ENCODE measurements around the gene INO80B.

Gene INO80B

GRCh38 chr2:74423231-74424095 is 31.4 kb upstream of the INO80B start:
- TF ChIP-seq, protein P1, sequence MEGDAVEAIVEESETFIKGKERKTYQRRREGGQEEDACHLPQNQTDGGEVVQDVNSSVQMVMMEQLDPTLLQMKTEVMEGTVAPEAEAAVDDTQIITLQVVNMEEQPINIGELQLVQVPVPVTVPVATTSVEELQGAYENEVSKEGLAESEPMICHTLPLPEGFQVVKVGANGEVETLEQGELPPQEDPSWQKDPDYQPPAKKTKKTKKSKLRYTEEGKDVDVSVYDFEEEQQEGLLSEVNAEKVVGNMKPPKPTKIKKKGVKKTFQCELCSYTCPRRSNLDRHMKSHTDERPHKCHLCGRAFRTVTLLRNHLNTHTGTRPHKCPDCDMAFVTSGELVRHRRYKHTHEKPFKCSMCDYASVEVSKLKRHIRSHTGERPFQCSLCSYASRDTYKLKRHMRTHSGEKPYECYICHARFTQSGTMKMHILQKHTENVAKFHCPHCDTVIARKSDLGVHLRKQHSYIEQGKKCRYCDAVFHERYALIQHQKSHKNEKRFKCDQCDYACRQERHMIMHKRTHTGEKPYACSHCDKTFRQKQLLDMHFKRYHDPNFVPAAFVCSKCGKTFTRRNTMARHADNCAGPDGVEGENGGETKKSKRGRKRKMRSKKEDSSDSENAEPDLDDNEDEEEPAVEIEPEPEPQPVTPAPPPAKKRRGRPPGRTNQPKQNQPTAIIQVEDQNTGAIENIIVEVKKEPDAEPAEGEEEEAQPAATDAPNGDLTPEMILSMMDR (IDR thresholded peaks at IDR 0.05), result no peak
- H3K27ac ChIP-seq, result no peak overlapping the region
- peaks cover 44% of the 10 kb centered on the region for H3K27me3 ChIP-seq
- H3K36me3 ChIP-seq, result no peaks in the 10 kb centered on the region
- no peaks in the 10 kb centered on the region for H3K9me3 ChIP-seq
- no peak overlapping the region for H3K4me3 ChIP-seq (ENCODE audit: low read depth in 1 of 2, low read length in 1 of 2)
- peaks cover 14 to 15% of the 10 kb centered on the region in 2 experiments for H3K4me1 ChIP-seq (ENCODE audit: control insufficient read depth in 1 of 2, insufficient read depth in 1 of 2, low read depth in 1 of 2, low read length in 1 of 2)

GRCh38 chr2:74424139-74424992 is 30.5 kb upstream of the INO80B start:
- H3K4me1 ChIP-seq (ENCODE audit: control insufficient read depth in 1 of 2, insufficient read depth in 1 of 2, low read depth in 1 of 2, low read length in 1 of 2), result peaks cover 14 to 15% of the 10 kb centered on the region in 2 experiments
- TF ChIP-seq, protein P1 (IDR thresholded peaks at IDR 0.05), result no peak
- H3K27me3 ChIP-seq, result peaks cover 42% of the 10 kb centered on the region
- H3K4me3 ChIP-seq (ENCODE audit: low read depth in 1 of 2, low read length in 1 of 2), result no peak overlapping the region
- no peaks in the 10 kb centered on the region for H3K9me3 ChIP-seq
- no peak overlapping the region for H3K27ac ChIP-seq
- H3K36me3 ChIP-seq, result no peaks in the 10 kb centered on the region

- H3K27ac ChIP-seq, result no peak overlapping the region
- H3K4me1 ChIP-seq (ENCODE audit: control insufficient read depth in 1 of 2, insufficient read depth in 1 of 2, low read depth in 1 of 2, low read length in 1 of 2), result peaks cover 14 to 15% of the 10 kb centered on the region in 2 experiments
Measured at GRCh38 chr2:74424995-74425406, 29.9 kb upstream of the INO80B start.

DNA sequence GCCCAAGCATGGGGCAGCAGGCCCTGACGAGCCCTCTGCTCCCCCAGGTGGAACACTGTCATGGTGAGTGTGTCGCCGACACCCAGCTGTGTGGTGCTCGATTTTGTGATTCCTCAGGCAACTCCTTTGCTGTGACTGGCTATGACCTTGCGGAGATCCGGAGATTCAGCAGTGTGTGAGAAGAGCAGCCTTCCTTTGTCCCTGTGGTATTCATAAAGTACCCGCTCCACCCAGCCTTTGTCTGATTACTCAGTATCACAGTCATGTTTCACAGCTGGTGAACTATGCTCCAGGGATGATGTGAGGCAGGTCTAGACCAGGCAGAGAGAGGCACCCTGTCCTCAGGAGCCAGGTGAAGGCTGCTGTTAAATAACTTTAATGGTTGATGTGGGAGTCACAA is 29.4 kb upstream of the INO80B start:
- Histone ChIP-seq H3K36me3 (no peaks in the 10 kb centered on the region), H3K27me3 (peaks cover 30% of the 10 kb centered on the region), H3K4me3 (ENCODE audit: low read depth in 1 of 2, low read length in 1 of 2) (no peak overlapping the region), H3K27ac (no peak overlapping the region), H3K9me3 (no peaks in the 10 kb centered on the region), H3K4me1 (ENCODE audit: control insufficient read depth in 1 of 2, insufficient read depth in 1 of 2, low read depth in 1 of 2, low read length in 1 of 2) (peaks cover 12 to 15% of the 10 kb centered on the region in 2 experiments)
- TF ChIP-seq, protein P1 (IDR thresholded peaks at IDR 0.05), result no peak

More at GRCh38 chr2:74424995-74425406, 29.9 kb upstream of the INO80B start:
- H3K4me3 ChIP-seq (ENCODE audit: low read depth in 1 of 2, low read length in 1 of 2), result no peak overlapping the region
- TF ChIP-seq, protein P1 (IDR thresholded peaks at IDR 0.05), result no peak
- H3K36me3 ChIP-seq, result no peaks in the 10 kb centered on the region
- peaks cover 35% of the 10 kb centered on the region for H3K27me3 ChIP-seq
- H3K9me3 ChIP-seq, result no peaks in the 10 kb centered on the region

GRCh38 chr2:74426181-74426758 is 28.6 kb upstream of the INO80B start:
- Histone ChIP-seq H3K27ac (no peak overlapping the region), H3K4me1 (ENCODE audit: control insufficient read depth in 1 of 2, insufficient read depth in 1 of 2, low read depth in 1 of 2, low read length in 1 of 2) (peaks cover 8 to 9% of the 10 kb centered on the region in 2 experiments), H3K27me3 (peaks cover 23% of the 10 kb centered on the region), H3K9me3 (no peaks in the 10 kb centered on the region), H3K4me3 (ENCODE audit: low read depth in 1 of 2, low read length in 1 of 2) (no peak overlapping the region), H3K36me3 (no peaks in the 10 kb centered on the region)
- TF ChIP-seq, protein P1 (IDR thresholded peaks at IDR 0.05), result no peak

Data from neutrophil (primary cell).